ENCODE measurements around the gene MAX. TPM values are rescaled to one million over a fixed set of nuclear protein-coding genes. Genes with fewer than 3 reads are reported as not detected.

Gene MAX
- total and polyA plus RNA-seq, 9 of the 15 experiments (the other 6 are each of a cell fraction or from before 2014, with no cell fraction given) = 15.4 to 96.5 (median 51.6) TPM

GRCh38 chr14:65072937-65073336 lies 29.4 kb downstream of the MAX start:
- Histone ChIP-seq H3K4me3 (no peak overlapping the region), H4K20me1 (replicated peaks; ENCODE audit: control insufficient read depth, insufficient read depth, low read length) (no peaks in the 10 kb centered on the region; the same call in 1 of the 2 replicates), H3K9me1 (ENCODE audit: control insufficient read depth, insufficient read depth, low read length) (peaks cover 8% of the 10 kb centered on the region), H2AFZ (ENCODE audit: low read depth, low read length) (no peak overlapping the region), H3K9ac (ENCODE audit: insufficient read depth in 1 of 2, low read depth in 2 of 2, low read length in 2 of 2) (no peak overlapping the region; a peak in 1 of 4 replicates), H3K36me3 (ENCODE audit: control insufficient read depth, insufficient read depth, low read length) (peaks cover 50% of the 10 kb centered on the region; the same call in 2 of the 3 replicates), H3K4me2 (ENCODE audit: insufficient read depth, low read length) (peak overlapping the region; percentile 13; the same call in 1 of the 2 replicates), H3K27me3 (ENCODE audit: control insufficient read depth in 2 of 2, insufficient read depth in 2 of 2, low read length in 2 of 2) (no peaks in the 10 kb centered on the region), H3K27ac (ENCODE audit: extremely low read depth, low read depth, low read length) (peak overlapping the region; percentile 40; the same call in 1 of the 3 replicates), H3K79me2 (ENCODE audit: control insufficient read depth, insufficient read depth, low read length) (no peaks in the 10 kb centered on the region; the same call in 1 of the 3 replicates), H3K4me1 (replicated peaks in 1 of 2; ENCODE audit: control insufficient read depth in 2 of 2, insufficient read depth in 2 of 2, low read length in 2 of 2) (peaks cover 17 to 27% of the 10 kb centered on the region in 2 experiments), H3K9me3 (replicated peaks; ENCODE audit: control insufficient read depth, insufficient read depth, low read depth, low read length) (no peaks in the 10 kb centered on the region)
- WGBS (ENCODE audit: insufficient coverage, low coverage, missing lambda C conversion rate) = 0% methylated on average over 1 of the region's 1 CpG
- intact Hi-C loops (cut with micrococcal nuclease) (no loop called here), in situ Hi-C loops (cut with MboI) (no loop called here)
- ChIA-PET POLR2A (interaction anchor here (1.1 kb wide), 1 partner anchor 21 kb away, joined by 3 read pairs; no protein-coding TSS in a partner anchor), CTCF (ENCODE audit: low intra/inter-chr PET ratio) (no interaction called here)
- no TSS peak for BruUV-seq (replicated peaks)
- DNase-seq (ENCODE audit: extremely low read depth in 1 of 4, low spot score in 3 of 4) = peak in 2 of 4 experiments; percentile 39 to 69
- FAIRE-seq = peak; percentile 75
- peak; percentile 76 for ATAC-seq
- TF ChIP-seq POLR3A (IDR thresholded peaks at IDR 0.05; ENCODE audit: borderline replicate concordance, extremely low read depth, insufficient read depth, insufficient read length) (no peak), MEF2A (IDR thresholded peaks at IDR 0.05; ENCODE audit: control insufficient read depth, low read depth, low read length) (peak; percentile 61; the same call in 1 of the 2 replicates), FOXK2 (conservative IDR thresholded peaks at IDR 0.05 in 1 of 2, IDR thresholded peaks at IDR 0.05 in 1 of 2; ENCODE audit: low read depth in 2 of 2) (no peak), BRD9 (IDR thresholded peaks at IDR 0.05; ENCODE audit: low read depth, partially characterized antibody) (no peak), ZNF316 (IDR thresholded peaks at IDR 0.05) (peak; percentile 82), ZNF696 (CRISPR knock-in tag; conservative IDR thresholded peaks at IDR 0.05) (no peak), HDAC8 (tag; IDR thresholded peaks at IDR 0.05) (no peak), MAFF (IDR thresholded peaks at IDR 0.05; ENCODE audit: low read length) (peak; percentile 30; the same call in 1 of the 2 replicates), NONO (IDR thresholded peaks at IDR 0.05; ENCODE audit: low read depth in 2 of 2, low read length in 1 of 2) (no peak), ERF (CRISPR knock-in tag; IDR thresholded peaks at IDR 0.05) (no peak), PHB2 (IDR thresholded peaks at IDR 0.05; ENCODE audit: low read depth) (no peak), LARP7 (IDR thresholded peaks at IDR 0.05) (no peak), CBFA2T3 (IDR thresholded peaks at IDR 0.05) (peak; percentile 65), RCOR1 (IDR thresholded peaks at IDR 0.05; ENCODE audit: borderline replicate concordance in 1 of 2, low read depth in 2 of 2, low read length in 2 of 2) (peak in 1 of 2 experiments; percentile 12; a peak in 1 of 4 replicates), GTF2F1 (IDR thresholded peaks at IDR 0.05; ENCODE audit: low read depth, low read length) (no peak), MTA2 (IDR thresholded peaks at IDR 0.05; ENCODE audit: low read depth) (no peak), DIDO1 (tag; IDR thresholded peaks at IDR 0.05; ENCODE audit: low read depth) (no peak), CREM (IDR thresholded peaks at IDR 0.05; ENCODE audit: low read depth) (no peak), TEAD1 (CRISPR knock-in tag; IDR thresholded peaks at IDR 0.05) (no peak), TCF3 (CRISPR knock-in tag; IDR thresholded peaks at IDR 0.05) (peak; percentile 52), SMARCB1 (IDR thresholded peaks at IDR 0.05; ENCODE audit: insufficient read length, low read depth) (no peak), NFE2 (IDR thresholded peaks at IDR 0.05; ENCODE audit: low read depth) (peak; percentile 74; the same call in 1 of the 2 replicates)
- TF ChIP-seq, protein P1, sequence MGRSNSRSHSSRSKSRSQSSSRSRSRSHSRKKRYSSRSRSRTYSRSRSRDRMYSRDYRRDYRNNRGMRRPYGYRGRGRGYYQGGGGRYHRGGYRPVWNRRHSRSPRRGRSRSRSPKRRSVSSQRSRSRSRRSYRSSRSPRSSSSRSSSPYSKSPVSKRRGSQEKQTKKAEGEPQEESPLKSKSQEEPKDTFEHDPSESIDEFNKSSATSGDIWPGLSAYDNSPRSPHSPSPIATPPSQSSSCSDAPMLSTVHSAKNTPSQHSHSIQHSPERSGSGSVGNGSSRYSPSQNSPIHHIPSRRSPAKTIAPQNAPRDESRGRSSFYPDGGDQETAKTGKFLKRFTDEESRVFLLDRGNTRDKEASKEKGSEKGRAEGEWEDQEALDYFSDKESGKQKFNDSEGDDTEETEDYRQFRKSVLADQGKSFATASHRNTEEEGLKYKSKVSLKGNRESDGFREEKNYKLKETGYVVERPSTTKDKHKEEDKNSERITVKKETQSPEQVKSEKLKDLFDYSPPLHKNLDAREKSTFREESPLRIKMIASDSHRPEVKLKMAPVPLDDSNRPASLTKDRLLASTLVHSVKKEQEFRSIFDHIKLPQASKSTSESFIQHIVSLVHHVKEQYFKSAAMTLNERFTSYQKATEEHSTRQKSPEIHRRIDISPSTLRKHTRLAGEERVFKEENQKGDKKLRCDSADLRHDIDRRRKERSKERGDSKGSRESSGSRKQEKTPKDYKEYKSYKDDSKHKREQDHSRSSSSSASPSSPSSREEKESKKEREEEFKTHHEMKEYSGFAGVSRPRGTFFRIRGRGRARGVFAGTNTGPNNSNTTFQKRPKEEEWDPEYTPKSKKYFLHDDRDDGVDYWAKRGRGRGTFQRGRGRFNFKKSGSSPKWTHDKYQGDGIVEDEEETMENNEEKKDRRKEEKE (IDR thresholded peaks at IDR 0.05; ENCODE audit: borderline replicate concordance in 1 of 2, control insufficient read depth in 1 of 2, low read depth in 2 of 2, low read length in 1 of 2) = no peak

Data from K562 (cell line).